Inflammatory macrophage treated with lipopolysaccharide for 1 hour (primary cell): ENCODE results near the gene MORC4.

Experiments used
- DNase-seq, 2 donors: peaks; one replicate each; pipeline ENCODE4 v3.0.0-alpha.2; 2020 to 2022

MORC4 gene

DNA sequence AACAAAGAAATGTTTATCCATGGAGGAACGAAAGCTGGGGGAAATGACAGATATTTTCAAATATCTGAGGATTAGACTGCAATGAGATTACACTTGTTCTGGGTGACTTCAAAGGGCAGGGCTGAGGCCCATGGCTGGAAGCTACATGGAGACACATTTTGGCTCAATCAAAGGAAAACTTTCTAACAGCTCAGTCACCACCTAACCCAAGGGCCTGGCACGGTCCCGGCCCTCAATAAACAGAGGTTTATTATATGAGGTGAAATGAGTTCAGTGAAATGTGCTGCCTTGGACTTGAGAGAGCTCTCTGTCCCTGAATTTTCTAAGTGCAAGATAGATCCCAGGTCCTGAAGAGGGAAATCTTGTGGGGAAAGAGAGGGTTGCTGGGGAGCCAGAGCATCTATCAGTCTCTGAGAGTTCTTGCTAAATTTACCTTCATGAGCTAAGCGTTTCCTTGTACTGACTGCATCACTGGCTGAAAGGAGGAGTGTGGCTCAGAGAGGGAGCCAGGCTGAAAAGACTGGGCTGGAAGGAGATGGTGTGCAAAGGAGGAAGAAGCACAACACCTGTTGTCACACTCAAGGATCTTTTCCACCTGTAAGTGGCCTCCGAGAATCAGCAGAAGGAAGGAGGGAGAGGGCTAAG, 94.8 kb downstream of the MORC4 start:
- DNase-seq, result no peak

DNA sequence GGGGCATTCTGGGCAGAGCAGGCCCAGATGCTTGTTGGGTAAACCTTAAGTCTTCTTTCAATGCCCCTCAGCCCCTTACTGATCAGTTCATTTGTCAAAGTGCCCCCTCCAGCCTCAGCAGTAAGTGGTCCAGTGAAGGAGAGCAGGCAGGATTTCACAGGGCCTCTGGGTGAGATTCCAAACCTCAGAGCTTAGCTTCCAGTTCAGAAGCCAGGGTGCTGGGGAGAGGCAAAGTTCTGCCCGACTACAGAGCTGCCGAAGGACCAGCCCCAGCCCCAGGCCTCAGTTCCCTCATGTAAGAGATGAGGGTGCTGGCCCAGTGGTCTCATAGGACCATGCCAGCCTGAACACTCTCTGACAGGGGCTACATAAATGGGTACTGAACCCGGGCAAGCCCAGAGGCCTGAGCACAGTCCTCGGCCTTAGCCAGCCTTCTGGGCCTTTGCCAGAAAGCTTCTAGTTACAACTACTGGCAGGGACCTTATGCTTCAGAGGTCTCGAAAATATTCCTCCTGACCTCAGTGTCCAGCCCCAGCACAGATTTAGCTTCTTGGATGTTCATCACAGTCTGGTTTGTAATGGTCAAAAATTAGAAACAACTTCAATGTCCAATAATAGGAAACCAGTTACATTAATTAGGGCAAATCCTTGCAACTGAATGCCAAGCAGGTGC, 96.0 kb downstream of the MORC4 start:
- DNase-seq, result no peak

DNA sequence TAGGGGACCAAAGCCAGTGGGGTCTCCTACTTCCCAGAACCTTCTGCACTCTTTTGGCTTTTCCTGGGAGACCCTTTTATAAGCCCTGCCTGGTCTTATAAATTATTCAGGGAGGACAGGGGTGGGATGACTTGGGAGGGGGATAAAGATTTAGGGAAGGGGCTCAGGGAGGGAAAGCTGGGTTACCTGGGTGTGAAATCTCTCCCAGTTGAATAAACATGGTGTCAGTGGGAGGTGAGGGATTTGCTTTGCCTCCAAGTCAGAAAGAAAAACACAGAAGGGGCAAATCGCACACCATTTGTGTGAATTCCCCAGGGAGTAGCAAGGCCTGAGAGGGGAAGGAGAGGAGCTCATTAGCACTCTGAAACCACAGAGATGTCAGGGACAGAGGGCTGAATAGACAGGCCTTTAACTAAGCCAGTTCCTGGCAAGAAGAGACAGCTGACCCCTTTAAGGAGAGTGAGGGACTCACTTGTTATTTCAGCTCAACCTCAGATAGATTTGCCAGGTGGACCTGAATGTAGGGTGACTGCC, 96.7 kb downstream of the MORC4 start, which contains the start of gene RIPPLY1:
Gene RIPPLY1 (minus strand): TSS at position 51 of the 534 bp plus-strand sequence. CDS start 54 bp downstream, outside the sequence.
- no peak for DNase-seq

DNA sequence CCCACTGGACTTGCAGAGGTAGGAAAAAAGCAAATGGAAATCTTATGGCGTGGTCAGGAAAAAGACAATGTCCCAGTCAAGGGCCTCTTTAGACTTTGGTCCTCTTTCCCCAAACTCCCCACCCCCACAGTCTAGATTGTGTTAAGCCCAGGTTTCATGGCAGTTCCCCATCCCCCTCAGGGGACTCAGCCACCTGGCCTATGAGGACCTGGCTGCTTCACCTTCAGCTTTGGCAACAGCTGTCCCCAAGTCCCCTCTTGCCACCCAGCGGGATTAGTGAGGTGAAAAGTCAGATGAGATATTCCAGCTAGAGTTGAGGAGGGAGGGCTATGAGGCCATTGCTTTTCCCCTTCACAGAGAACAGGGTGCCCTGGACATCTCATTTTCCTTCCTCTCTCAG, 97.3 kb downstream of the MORC4 start:
- DNase-seq, result no peak

DNA sequence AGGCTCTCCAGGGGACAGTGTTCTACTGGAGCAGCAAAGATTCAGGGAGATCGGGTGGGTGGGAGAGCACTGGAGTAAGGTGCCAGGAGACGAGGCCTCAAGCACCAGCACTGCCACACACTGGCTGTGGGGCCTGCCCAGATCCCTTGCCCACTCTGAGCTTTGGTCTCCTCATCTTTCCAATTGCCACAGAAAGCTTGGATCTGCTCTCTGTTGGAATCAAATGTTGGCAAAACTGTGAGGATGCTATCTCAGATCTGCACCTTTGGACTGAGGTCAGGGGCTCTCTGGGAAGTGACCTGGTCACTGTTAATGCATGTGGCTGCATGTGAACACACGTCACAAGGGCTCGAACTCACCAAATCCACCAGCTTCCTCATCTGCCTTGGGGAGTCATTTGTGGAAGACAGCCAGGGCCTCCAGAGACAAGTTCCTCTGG, 98.2 kb downstream of the MORC4 start:
- DNase-seq, result no peak

DNA sequence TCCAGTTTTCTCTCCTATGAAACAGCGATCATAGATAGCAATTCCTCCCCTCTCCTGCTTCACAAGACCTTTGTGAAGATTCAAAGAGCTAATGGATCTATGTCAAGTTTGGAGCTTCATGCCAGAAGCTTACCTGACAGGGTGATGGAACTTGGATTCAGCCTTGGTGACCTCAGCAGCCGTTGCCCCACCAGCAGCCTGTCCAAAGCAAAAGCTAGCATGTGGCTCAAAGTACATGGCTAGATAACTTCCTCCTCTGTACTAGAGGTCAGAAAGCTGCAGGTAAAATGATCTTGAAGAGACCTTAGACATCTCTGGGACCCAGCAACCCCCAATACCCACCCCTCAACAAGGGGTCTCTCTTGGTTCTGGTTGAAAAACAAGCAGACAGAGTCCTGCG, 98.7 kb downstream of the MORC4 start:
- no peak for DNase-seq

DNA sequence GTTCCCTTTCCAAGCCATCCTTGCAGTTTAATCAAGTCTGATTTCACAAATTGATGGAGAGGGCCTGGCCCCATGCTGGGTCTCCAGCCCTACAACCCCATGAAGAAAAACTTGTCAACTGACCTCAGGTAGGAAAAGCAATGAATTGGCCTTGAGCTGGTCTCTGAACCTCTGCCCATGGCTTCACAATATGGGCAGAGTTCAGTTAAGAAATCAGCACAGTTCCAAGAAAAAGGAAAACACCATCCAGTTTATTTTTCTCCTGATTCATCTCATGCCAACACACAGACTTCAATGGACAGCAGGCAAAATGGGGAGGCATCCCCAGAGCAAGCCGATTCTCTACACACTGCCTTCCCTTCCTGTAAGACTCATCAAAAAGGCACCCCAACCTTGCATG, 100.2 kb downstream of the MORC4 start:
- no peak for DNase-seq

DNA sequence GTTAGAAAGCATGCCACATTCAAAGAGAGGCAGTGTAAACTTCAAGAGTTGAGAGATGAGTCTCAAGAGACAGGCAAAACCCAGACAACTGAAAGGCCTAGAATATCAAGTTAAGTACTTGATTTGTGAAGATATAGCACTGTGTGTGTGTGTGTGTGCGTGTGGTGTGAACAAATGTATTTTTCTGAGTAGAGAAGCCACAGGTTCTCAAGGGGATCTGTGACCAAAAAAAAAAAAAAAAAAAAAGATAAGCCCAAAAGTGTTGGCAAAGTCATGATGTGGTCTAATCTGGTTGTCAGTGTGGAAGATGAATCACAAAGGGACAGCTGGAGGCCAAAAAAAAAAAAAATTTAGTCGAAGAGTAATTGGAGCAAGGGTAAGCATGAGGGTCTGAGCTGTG, 100.7 kb downstream of the MORC4 start:
- no peak for DNase-seq

DNA sequence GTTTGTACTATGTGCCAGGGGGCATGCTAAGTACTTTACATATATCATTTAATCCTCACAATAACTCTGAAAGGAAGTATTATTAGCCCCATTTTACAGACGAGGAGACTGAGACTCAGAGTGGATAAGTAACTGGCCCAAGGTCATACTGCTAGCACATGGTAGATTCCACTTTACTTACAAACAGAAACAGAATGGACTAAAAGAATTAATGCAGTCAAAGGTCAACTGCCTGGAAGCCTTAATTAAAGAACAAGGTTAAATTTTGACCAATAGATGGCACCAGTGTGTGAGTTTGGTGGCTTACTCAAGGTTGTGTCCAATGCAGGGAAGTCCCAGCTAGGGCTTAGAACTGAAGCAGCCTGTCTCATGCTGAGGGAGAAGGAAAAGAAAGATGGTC, 101.5 kb downstream of the MORC4 start:
- DNase-seq, result peak; percentile 52 to 68

DNA sequence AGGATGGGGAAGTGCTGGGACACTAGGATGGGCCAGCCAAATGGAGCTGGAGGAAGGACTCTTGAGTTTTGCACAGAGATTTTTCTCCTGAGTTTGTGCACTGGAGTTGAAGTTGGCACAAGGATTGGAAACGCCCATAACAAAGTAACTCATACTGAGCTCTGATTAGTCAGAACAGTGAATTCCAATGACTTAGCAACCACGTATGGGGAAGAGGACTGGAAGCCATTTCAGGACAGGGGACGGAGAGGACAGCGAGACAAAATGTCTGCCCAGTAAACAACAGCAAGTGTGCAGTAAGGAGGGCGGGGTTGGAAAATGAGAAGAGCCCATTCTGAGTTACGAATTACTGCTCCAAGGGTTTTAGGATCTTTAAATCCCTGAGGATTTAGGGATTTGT, 102.8 kb downstream of the MORC4 start:
- no peak for DNase-seq

DNA sequence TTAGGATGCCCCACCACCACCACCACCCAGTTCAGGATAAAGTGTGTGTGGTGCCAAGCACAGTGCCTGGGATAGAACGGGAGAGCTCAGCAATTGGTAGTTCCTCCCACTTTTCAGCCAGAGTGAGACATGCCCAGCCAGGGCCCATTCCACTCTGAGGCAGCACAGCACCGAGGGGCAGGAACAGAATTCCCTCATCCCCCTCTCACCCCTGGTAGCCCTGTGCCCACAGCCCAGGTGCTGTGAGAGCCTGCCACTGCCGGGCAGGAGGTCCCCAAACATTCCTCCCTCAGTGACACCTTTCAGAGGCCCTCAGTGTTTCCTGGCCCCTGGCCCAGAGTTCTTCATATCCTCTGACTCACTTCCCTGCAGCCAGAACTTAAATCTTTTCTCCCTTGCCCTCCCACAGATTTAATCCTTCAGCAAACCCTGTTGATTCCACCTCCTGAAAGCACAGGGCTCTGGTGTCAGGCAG, 105.0 kb downstream of the MORC4 start:
- no peak for DNase-seq

DNA sequence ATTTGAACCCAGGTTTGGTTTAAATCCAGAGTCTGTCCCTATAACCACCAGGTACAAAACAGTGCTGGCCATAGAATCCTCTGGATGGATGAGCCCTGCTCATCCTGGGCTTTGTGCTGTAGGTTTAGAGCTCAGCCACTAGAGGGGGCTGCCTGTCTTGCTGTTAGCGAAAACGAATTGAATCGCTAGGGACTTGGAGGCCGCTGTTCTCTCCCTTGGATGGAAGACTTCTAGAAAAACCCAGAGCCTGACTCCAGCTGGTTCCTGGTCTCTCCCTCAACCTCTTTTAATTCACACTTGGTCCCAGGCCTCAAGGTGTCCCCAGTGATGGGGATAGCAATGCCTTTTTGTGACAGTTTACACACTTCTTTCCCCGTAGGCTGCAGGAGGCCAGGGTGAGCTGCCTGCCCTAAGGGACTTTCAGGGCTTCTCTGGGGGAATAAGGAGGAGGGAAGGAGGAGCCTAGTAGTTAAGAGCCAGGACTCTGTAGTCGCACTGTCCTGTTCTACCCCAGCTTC, 105.6 kb downstream of the MORC4 start:
- peak; percentile 13 to 45 for DNase-seq

DNA sequence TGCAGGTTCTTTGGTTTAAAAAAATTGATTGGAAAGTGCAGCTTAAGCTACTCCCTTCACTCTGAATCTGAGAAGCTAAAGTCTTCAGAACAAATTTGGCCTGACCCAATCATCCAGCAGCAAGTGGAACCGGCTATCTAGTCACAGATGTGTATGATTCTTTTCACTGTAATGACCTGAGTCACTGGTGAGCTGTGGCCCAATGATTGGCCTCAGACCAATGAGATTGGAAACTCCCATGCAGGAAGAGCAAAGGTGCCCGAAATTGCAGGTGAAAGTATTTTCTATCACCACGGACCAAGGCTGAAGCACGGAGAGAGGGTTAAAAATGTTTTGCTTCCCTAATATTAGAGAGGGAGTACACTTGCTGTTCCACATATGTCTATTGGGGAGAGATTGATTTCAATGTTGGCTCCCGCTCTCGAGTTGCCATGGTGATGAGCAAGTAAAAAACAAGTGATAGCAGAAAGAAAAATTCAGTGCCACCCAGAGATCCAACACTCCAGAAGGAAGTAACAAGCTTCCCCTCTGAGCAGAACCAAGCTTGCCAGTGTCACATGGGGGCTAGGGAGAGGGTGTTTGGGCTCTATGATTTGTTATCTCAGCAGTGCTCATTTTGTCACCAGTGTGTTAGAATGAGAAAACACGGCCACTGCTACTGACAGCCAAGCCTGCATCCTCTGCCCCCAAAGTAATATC, 108.1 kb downstream of the MORC4 start:
- no peak for DNase-seq
